K562 (cell line): ENCODE data around the gene ECSCR. TPM values are rescaled to one million over a fixed set of nuclear protein-coding genes. Genes with fewer than 3 reads are reported as not detected.

Experiments used
- ATAC-seq: fragments of 200-7000 bp; cut with Tn5 transposase; 3 replicates; pipeline ENCODE4 v1.9.1; 2020; ENCODE audit warnings: moderate library complexity
- BruUV-seq: library from RNA; stranded (reverse); fragments of 400-500 nt; replicated peaks from 2 replicates; lab custom pipeline; 2021; lab: Mats Ljungman, UMichigan
- CTCF ChIA-PET: fragments of 300-600 bp; formaldehyde crosslinking; extraction: SDS; loops from one replicate; lab custom pipeline; 2021; ENCODE audit warnings: low intra/inter-chr PET ratio; lab: Yijun Ruan, JAX
- POLR2A ChIA-PET: fragments of 300-600, 350-650 bp; sonication (Branson Sonifier 250); formaldehyde crosslinking; extraction: SDS; loops from one replicate; lab custom pipeline; 2021; ENCODE audit warnings: antibody characterized with exemption, inconsistent platforms; lab: Yijun Ruan, JAX
- DNase-seq, 4 experiments: peaks; one replicate each; pipeline versions ENCODE4 v3.0.0 to v3.0.0-alpha.2; 2011 to 2018; ENCODE audit warnings: low spot score in 3 of 4, mixed read lengths in 3 of 4; ENCODE audit errors: extremely low read depth in 1 of 4
- FAIRE-seq: peaks from 2 replicates; lab custom pipeline; 2011; peaks lifted over from hg19 to GRCh38; lab: Jason Lieb, UNC
- H2AFZ ChIP-seq: 2 replicates; pipeline ENCODE4 v1.6.0; 2011; ENCODE audit warnings: low read depth, low read length, control low read depth, inconsistent platforms
- H3K27ac ChIP-seq: fragments of 200-600 bp; 3 replicates; pipeline ENCODE4 v1.8.0; 2011; ENCODE audit warnings: low read depth, mild to moderate bottlenecking, control low read depth, inconsistent platforms, low read length, moderate library complexity, mixed read lengths; ENCODE audit errors: extremely low read depth
- H3K27me3 ChIP-seq, 2 experiments: fragments of 300-600 bp in 1 of 2; 2 replicates in 1 of 2; 3 replicates in 1 of 2; pipeline versions ENCODE4 v1.6.0 to v1.8.0; 2011; ENCODE audit warnings: inconsistent platforms in 2 of 2, low read length in 2 of 2, mild to moderate bottlenecking in 1 of 2, mixed read lengths in 1 of 2, moderate library complexity in 1 of 2; ENCODE audit not compliant: control insufficient read depth in 2 of 2, insufficient read depth in 2 of 2
- H3K36me3 ChIP-seq: fragments of 300-600 bp; 3 replicates; pipeline ENCODE4 v1.8.0; 2011; ENCODE audit warnings: mild to moderate bottlenecking, low read length, inconsistent platforms; ENCODE audit not compliant: control insufficient read depth, insufficient read depth
- H3K4me1 ChIP-seq, 2 experiments: fragments of 200-600 bp in 1 of 2; replicated peaks in 1 of 2; 2 replicates in 1 of 2; 3 replicates in 1 of 2; pipeline versions ENCODE4 v1.5.1 to v1.8.0; 2011; ENCODE audit warnings: inconsistent platforms in 2 of 2, low read length in 2 of 2, mild to moderate bottlenecking in 1 of 2, mixed read lengths in 1 of 2, moderate library complexity in 1 of 2; ENCODE audit not compliant: control insufficient read depth in 2 of 2, insufficient read depth in 2 of 2
- H3K4me2 ChIP-seq: 2 replicates; pipeline ENCODE4 v1.6.1; 2011; ENCODE audit warnings: low read length, control low read depth, inconsistent platforms, mixed read lengths; ENCODE audit not compliant: insufficient read depth
- H3K4me3 ChIP-seq: fragments of 200-600 bp; sonication (generic), shearing (Covaris generic); 2 replicates; pipeline ENCODE4 v1.5.1; 2016; ENCODE audit warnings: control low read depth, inconsistent platforms
- H3K79me2 ChIP-seq: fragments of 200-600 bp; 3 replicates; pipeline ENCODE4 v1.8.0; 2011; ENCODE audit warnings: low read length, inconsistent platforms; ENCODE audit not compliant: control insufficient read depth, insufficient read depth
- H3K9ac ChIP-seq, 2 experiments: 2 replicates each; pipeline versions ENCODE4 v1.6.0 to v1.6.1; 2011; ENCODE audit warnings: low read depth in 2 of 2, low read length in 2 of 2, control low read depth in 1 of 2, inconsistent platforms in 1 of 2, mild to moderate bottlenecking in 1 of 2, mixed read lengths in 1 of 2; ENCODE audit not compliant: insufficient read depth in 1 of 2
- H3K9me1 ChIP-seq: one replicate; pipeline ENCODE4 v1.6.0; 2011; ENCODE audit warnings: inconsistent platforms, mild to moderate bottlenecking, low read length, moderate library complexity; ENCODE audit not compliant: control insufficient read depth, insufficient read depth
- H3K9me3 ChIP-seq: replicated peaks from 2 replicates; pipeline ENCODE4 v1.5.1; 2011; ENCODE audit warnings: low read depth, low read length, inconsistent platforms; ENCODE audit not compliant: control insufficient read depth, insufficient read depth
- H4K20me1 ChIP-seq: replicated peaks from 2 replicates; pipeline ENCODE4 v1.6.1; 2011; ENCODE audit warnings: low read length, inconsistent platforms, mixed read lengths; ENCODE audit not compliant: control insufficient read depth, insufficient read depth
- ARID4B ChIP-seq: sonication (generic); formaldehyde crosslinking; IDR thresholded peaks from 2 replicates; pipeline ENCODE4 v1.8.0; 2022; ENCODE audit warnings: mild to moderate bottlenecking, missing genetic modification reagents
- CREB5 ChIP-seq: fragments of 250-450 bp; sonication (Bioruptor Pico); IDR thresholded peaks from 2 replicates; pipeline ENCODE4 v1.5.0; 2020; ENCODE audit warnings: mild to moderate bottlenecking
- FOXP4 ChIP-seq: sonication (generic); formaldehyde crosslinking; IDR thresholded peaks from 2 replicates; pipeline ENCODE4 v1.8.0; 2022; ENCODE audit warnings: mild to moderate bottlenecking, missing genetic modification reagents, borderline replicate concordance
- HDAC1 ChIP-seq, 2 experiments: fragments of 450-650 bp; IDR thresholded peaks; 2 replicates each; pipeline ENCODE4 v1.6.1; 2016 to 2017; ENCODE audit warnings: inconsistent platforms in 1 of 2, mild to moderate bottlenecking in 1 of 2, moderate library complexity in 1 of 2
- KLF6 ChIP-seq: fragments of 250-450 bp; sonication (Bioruptor Pico); IDR thresholded peaks from 2 replicates; pipeline ENCODE4 v1.4.0; 2020; ENCODE audit warnings: mild to moderate bottlenecking, moderate library complexity, borderline replicate concordance
- MECOM ChIP-seq: fragments of 250-450 bp; sonication (Bioruptor Pico); IDR thresholded peaks from 2 replicates; pipeline ENCODE4 v1.8.0; 2022; ENCODE audit warnings: inconsistent platforms
- NEUROD1 ChIP-seq: fragments of 150-350 bp; IDR thresholded peaks from 2 replicates; pipeline ENCODE4 v1.6.1; 2014; ENCODE audit warnings: borderline replicate concordance, low read length, low read depth; ENCODE audit not compliant: partially characterized antibody
- RBM25 ChIP-seq: fragments of 200-400 bp; formaldehyde crosslinking; IDR thresholded peaks from 2 replicates; pipeline ENCODE4 v1.6.1; 2018; ENCODE audit warnings: low read length, low read depth, moderate library complexity; ENCODE audit not compliant: severe bottlenecking
- ZFP1 ChIP-seq: fragments of 450-650 bp; formaldehyde crosslinking; IDR thresholded peaks from 2 replicates; pipeline ENCODE4 v1.4.0; 2020; ENCODE audit warnings: mild to moderate bottlenecking, mixed read lengths
- ZNF121 ChIP-seq: sonication (generic); formaldehyde crosslinking; conservative IDR thresholded peaks from 2 replicates; pipeline ENCODE4 v1.8.0; 2022; ENCODE audit warnings: missing genetic modification reagents
- ZNF354B ChIP-seq: fragments of 250-450 bp; sonication (Bioruptor Pico); IDR thresholded peaks from 2 replicates; pipeline ENCODE4 v1.4.0; 2020
- WGBS: fragments of 100-300 bp; shearing (Covaris generic); methylation state at CpG from one replicate; pipeline ENCODE4 v1.1.6; 2016; ENCODE audit warnings: low coverage, mixed read lengths; ENCODE audit not compliant: insufficient coverage; ENCODE audit errors: missing lambda C conversion rate; 5-methylcytosine and 5-hydroxymethylcytosine counted together
- in situ Hi-C: fragments of 300-500 bp; cut with MboI; formaldehyde crosslinking; loops from 4 replicates; pipeline ENCODE4 v1.15.0; 2018; ENCODE audit warnings: inconsistent platforms, mixed read lengths
- intact Hi-C: fragments of 100-400 bp; cut with micrococcal nuclease; formaldehyde crosslinking; loops from 2 replicates; pipeline ENCODE4 v1.14.2; 2022
- polyA plus RNA-seq, 8 experiments: library from polyadenylated mRNA; depleted of rRNA in 4 of 8; stranded (reverse) in 5 of 8; unstranded in 3 of 8; fragments of >200 nt; fragmentation: Nextera tagmentation in 2 of 8; fragmentation: Illumina TruSeq in 1 of 8; extraction: Ambion mirVana in 2 of 8; extraction: Trizol in 1 of 8; gene quantifications; 2 replicates each; pipeline versions ENCODE4 v1.2.1 to v1.2.3, GENCODE V29; 2011 to 2014; ENCODE audit warnings: inconsistent platforms in 1 of 8, missing spikeins in 1 of 8
- total RNA-seq, 7 experiments: library from RNA; depleted of rRNA in 6 of 7; stranded (reverse); fragments of >200 nt in 6 of 7; fragmentation: Illumina TruSeq in 2 of 7; extraction: Trizol in 2 of 7; gene quantifications; 2 replicates each; pipeline versions ENCODE4 v1.2.1 to v1.2.3, GENCODE V29; 2011 to 2021; ENCODE audit warnings: low replicate concordance in 1 of 7
- TF ChIP-seq, protein P1 (sequence below): fragments of 450-650 bp; formaldehyde crosslinking; IDR thresholded peaks from 2 replicates; pipeline ENCODE4 v1.4.0; 2020; ENCODE audit warnings: mild to moderate bottlenecking, moderate library complexity

Gene ECSCR
- total and polyA plus RNA-seq, 9 of the 15 experiments (the other 6 are each of a cell fraction or from before 2014, with no cell fraction given): 0.10 to 0.25 (median 0.13) TPM; not detected in 6

GRCh38 chr5:139457653-139458306 is 4.8 kb downstream of the ECSCR start:
- Histone ChIP-seq H3K9me3 (no peaks in the 10 kb centered on the region), H4K20me1 (no peaks in the 10 kb centered on the region), H3K27ac (no peak overlapping the region), H3K79me2 (no peaks in the 10 kb centered on the region), H3K4me2 (no peak overlapping the region), H3K4me1 (peaks cover 0 to 15% of the 10 kb centered on the region in 2 experiments; a peak in 2 of 5 replicates), H3K9ac (peak overlapping the region in 1 of 2 experiments; percentile 19; a peak in 2 of 4 replicates), H2AFZ (no peak overlapping the region), H3K36me3 (no peaks in the 10 kb centered on the region), H3K4me3 (no peak overlapping the region), H3K27me3 (no peaks in the 10 kb centered on the region), H3K9me1 (peaks cover 4% of the 10 kb centered on the region)
- BruUV-seq: no TSS peak
- 50% methylated on average over 5 of the region's 5 CpGs for WGBS
- ChIA-PET POLR2A (interaction anchor here (0.6 to 0.9 kb wide), 3 partner anchors 24 to 100 kb away, joined by 3 to 4 read pairs (median 3); no protein-coding TSS in a partner anchor), CTCF (no interaction called here)
- no peak for ATAC-seq
- DNase-seq: no peak
- intact Hi-C loops (no loop called here), in situ Hi-C loops (no loop called here)
- FAIRE-seq: no peak
- TF ChIP-seq HDAC1 (IDR thresholded peaks at IDR 0.05) (no peak), ZNF354B (CRISPR knock-in tag) (no peak), NEUROD1 (no peak), ZNF121 (CRISPR knock-in tag) (peak; percentile 90), RBM25 (peak; percentile 46), ARID4B (no peak), KLF6 (CRISPR knock-in tag) (no peak), ZFP1 (CRISPR knock-in tag) (no peak), MECOM (CRISPR knock-in tag) (no peak), CREB5 (CRISPR knock-in tag) (no peak), FOXP4 (CRISPR knock-in tag) (no peak)
- TF ChIP-seq, protein P1, sequence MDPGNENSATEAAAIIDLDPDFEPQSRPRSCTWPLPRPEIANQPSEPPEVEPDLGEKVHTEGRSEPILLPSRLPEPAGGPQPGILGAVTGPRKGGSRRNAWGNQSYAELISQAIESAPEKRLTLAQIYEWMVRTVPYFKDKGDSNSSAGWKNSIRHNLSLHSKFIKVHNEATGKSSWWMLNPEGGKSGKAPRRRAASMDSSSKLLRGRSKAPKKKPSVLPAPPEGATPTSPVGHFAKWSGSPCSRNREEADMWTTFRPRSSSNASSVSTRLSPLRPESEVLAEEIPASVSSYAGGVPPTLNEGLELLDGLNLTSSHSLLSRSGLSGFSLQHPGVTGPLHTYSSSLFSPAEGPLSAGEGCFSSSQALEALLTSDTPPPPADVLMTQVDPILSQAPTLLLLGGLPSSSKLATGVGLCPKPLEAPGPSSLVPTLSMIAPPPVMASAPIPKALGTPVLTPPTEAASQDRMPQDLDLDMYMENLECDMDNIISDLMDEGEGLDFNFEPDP: no peak
